ENCODE data around the gene AOC3. TPM values are rescaled to one million over a fixed set of nuclear protein-coding genes. Genes with fewer than 3 reads are reported as not detected.

The AOC3 gene
- 15.1 TPM for total RNA-seq
- long read RNA-seq, full-length matches to known transcripts: 12 of 15 reads
- long read RNA-seq, partial matches to known transcripts: 0 of 15 reads
- long read RNA-seq, other reads (novel, unspliced or antisense): 3 of 15 reads

- ATAC-seq: peak; percentile 41
- DNase-seq (ENCODE audit: missing footprints): no peak
- intact Hi-C loops (cut with DNase I): no loop called here
Measured at GRCh38 chr17:42850954-42851353, at the start of gene AOC3. TSS of gene AOC3 (plus strand) at chr17:42851199. CDS start at chr17:42851344, 145 bp downstream.

GRCh38 chr17:42803074-42803883 is 47.7 kb upstream of the AOC3 start:
- ATAC-seq: no peak
- intact Hi-C loops (cut with DNase I): no loop called here
- DNase-seq (ENCODE audit: missing footprints): no peak

GRCh38 chr17:42804918-42805367 is 46.1 kb upstream of the AOC3 start:
- intact Hi-C loops (cut with DNase I): no loop called here
- no peak for ATAC-seq

GRCh38 chr17:42806249-42806648 is 44.8 kb upstream of the AOC3 start:
- intact Hi-C loops (cut with DNase I): no loop called here
- DNase-seq (ENCODE audit: missing footprints) (no peak), ATAC-seq (no peak)

More at GRCh38 chr17:42804918-42805367, 46.1 kb upstream of the AOC3 start:
- no peak for DNase-seq (ENCODE audit: missing footprints)

GRCh38 chr17:42809250-42809649 is 41.7 kb upstream of the AOC3 start:
- DNase-seq (ENCODE audit: missing footprints): no peak
- intact Hi-C loops (cut with DNase I): no loop called here
- ATAC-seq: peak; percentile 76

GRCh38 chr17:42814633-42815399 is 36.2 kb upstream of the AOC3 start:
- no peak for DNase-seq (ENCODE audit: missing footprints)
- intact Hi-C loops (cut with DNase I): no loop called here
- no peak for ATAC-seq

GRCh38 chr17:42817866-42818265 is 33.1 kb upstream of the AOC3 start:
- ATAC-seq (no peak), DNase-seq (ENCODE audit: missing footprints) (no peak)
- intact Hi-C loops (cut with DNase I): no loop called here

GRCh38 chr17:42818379-42818778 is 32.6 kb upstream of the AOC3 start:
- intact Hi-C loops (cut with DNase I): no loop called here
- DNase-seq (ENCODE audit: missing footprints): no peak
- no peak for ATAC-seq

GRCh38 chr17:42819939-42820535 is 31.0 kb upstream of the AOC3 start:
- no peak for DNase-seq (ENCODE audit: missing footprints)
- no peak for ATAC-seq
- intact Hi-C loops (cut with DNase I): loop anchor here (10.0 kb wide), 2 partner anchors 45 to 245 kb away; partner anchors contain the start of genes PSMC3IP and VPS25

- ATAC-seq (no peak), DNase-seq (ENCODE audit: missing footprints) (no peak)
- intact Hi-C loops (cut with DNase I): loop anchor here (10.0 kb wide), 2 partner anchors 46 to 246 kb away; partner anchors contain the start of genes PSMC3IP and VPS25
Measured at GRCh38 chr17:42821176-42821575, 29.8 kb upstream of the AOC3 start.

GRCh38 chr17:42827472-42827871 is 23.5 kb upstream of the AOC3 start:
- ATAC-seq: no peak
- intact Hi-C loops (cut with DNase I): loop anchor here (10.0 kb wide), 2 partner anchors 53 to 253 kb away; partner anchors contain the start of genes PSMC3IP and VPS25
- DNase-seq (ENCODE audit: missing footprints): no peak

- DNase-seq (ENCODE audit: missing footprints) (no peak), ATAC-seq (no peak)
- intact Hi-C loops (cut with DNase I): no loop called here
Measured at GRCh38 chr17:42830971-42831370, 20.0 kb upstream of the AOC3 start.

- intact Hi-C loops (cut with DNase I): no loop called here
- DNase-seq (ENCODE audit: missing footprints) (no peak), ATAC-seq (peak; percentile 2)
Measured at GRCh38 chr17:42832213-42832933, 18.6 kb upstream of the AOC3 start.

GRCh38 chr17:42832934-42833766 is 17.8 kb upstream of the AOC3 start, which contains the start of gene PSME3:
TSS of gene PSME3 (plus strand) at chr17:42833397. CDS start at chr17:42833632, 235 bp downstream.
- ATAC-seq (peak; percentile 93), DNase-seq (ENCODE audit: missing footprints) (peak; percentile 98)
- intact Hi-C loops (cut with DNase I): no loop called here

GRCh38 chr17:42833767-42834422 is 17.1 kb upstream of the AOC3 start:
- peak; percentile 15 for ATAC-seq
- intact Hi-C loops (cut with DNase I): no loop called here
- DNase-seq (ENCODE audit: missing footprints): no peak

GRCh38 chr17:42835732-42836131 is 15.3 kb upstream of the AOC3 start:
- DNase-seq (ENCODE audit: missing footprints) (no peak), ATAC-seq (no peak)
- intact Hi-C loops (cut with DNase I): no loop called here

Data from Right ventricle myocardium inferior (tissue), 1 donor.